Glutamatergic neuron (in vitro differentiated cells): ENCODE results near the gene ASB12. TPM values are rescaled to one million over a fixed set of nuclear protein-coding genes. Genes with fewer than 3 reads are reported as not detected.

ENCODE experiments used
- DNase-seq: peaks from one replicate; pipeline ENCODE4 v3.0.0; 2022
- H3K27ac Mint-ChIP-seq: one replicate; pipeline ENCODE4 v1.8.0; 2020; ENCODE audit warnings: mild to moderate bottlenecking, mixed read lengths, inconsistent platforms; ENCODE audit not compliant: unreplicated experiment
- H3K27me3 Mint-ChIP-seq: one replicate; pipeline ENCODE4 v1.8.0; 2020; ENCODE audit warnings: mild to moderate bottlenecking, moderate library complexity, mixed read lengths, inconsistent platforms; ENCODE audit not compliant: unreplicated experiment
- H3K36me3 Mint-ChIP-seq: one replicate; pipeline ENCODE4 v1.8.0; 2020; ENCODE audit warnings: mild to moderate bottlenecking, mixed read lengths, inconsistent platforms; ENCODE audit not compliant: unreplicated experiment
- H3K4me1 Mint-ChIP-seq: one replicate; pipeline ENCODE4 v1.8.0; 2020; ENCODE audit warnings: mild to moderate bottlenecking, low read depth, mixed read lengths, inconsistent platforms; ENCODE audit not compliant: unreplicated experiment
- H3K4me3 Mint-ChIP-seq: one replicate; pipeline ENCODE4 v1.8.0; 2020; ENCODE audit warnings: mild to moderate bottlenecking, mixed read lengths, inconsistent platforms; ENCODE audit not compliant: unreplicated experiment
- H3K9me3 Mint-ChIP-seq: one replicate; pipeline ENCODE4 v1.8.0; 2020; ENCODE audit warnings: mild to moderate bottlenecking, moderate library complexity, mixed read lengths, inconsistent platforms; ENCODE audit not compliant: unreplicated experiment
- CTCF ChIP-seq: fragments of 200-600 bp; sonication (generic); IDR thresholded peaks from one replicate; pipeline ENCODE4 v1.5.0; 2021; ENCODE audit not compliant: partially characterized antibody, unreplicated experiment
- total RNA-seq: library from RNA; stranded (reverse); fragmentation: NEBNext Ultra II Directional; extraction: Animal tissue kit (Norgen Biotek cat#: 25700); gene quantifications from one replicate; pipeline ENCODE4 v1.2.1, GENCODE V29; 2021; ENCODE audit not compliant: unreplicated experiment

The ASB12 gene
- total RNA-seq, 1 donor from 2014 or later, result 0.32 TPM

- Mint-ChIP-seq H3K27me3 (peaks cover 1% of the 10 kb centered on the region), H3K4me3 (no peak overlapping the region), H3K27ac (no peak overlapping the region), H3K36me3 (peaks cover 4% of the 10 kb centered on the region), H3K4me1 (no peaks in the 10 kb centered on the region), H3K9me3 (no peaks in the 10 kb centered on the region)
- DNase-seq, result no peak
- no peak for TF ChIP-seq CTCF
Observed at GRCh38 chrX:64192673-64193072, 37.7 kb downstream of the ASB12 start.

GRCh38 chrX:64192040-64192439 is 38.4 kb downstream of the ASB12 start:
- H3K9me3 Mint-ChIP-seq, result no peaks in the 10 kb centered on the region
- no peak overlapping the region for H3K27ac Mint-ChIP-seq

GRCh38 chrX:64191281-64192010 is 39.0 kb downstream of the ASB12 start:
- peaks cover 1% of the 10 kb centered on the region for H3K27me3 Mint-ChIP-seq
- TF ChIP-seq CTCF, result no peak
- H3K4me1 Mint-ChIP-seq, result no peaks in the 10 kb centered on the region

More at GRCh38 chrX:64192040-64192439, 38.4 kb downstream of the ASB12 start:
- Mint-ChIP-seq H3K27me3 (peaks cover 1% of the 10 kb centered on the region), H3K36me3 (peaks cover 4% of the 10 kb centered on the region), H3K4me3 (no peak overlapping the region), H3K4me1 (no peaks in the 10 kb centered on the region)
- TF ChIP-seq CTCF, result no peak
- DNase-seq, result no peak

GRCh38 chrX:64190136-64190740 is 40.2 kb downstream of the ASB12 start:
- no peaks in the 10 kb centered on the region for H3K4me1 Mint-ChIP-seq
- H3K36me3 Mint-ChIP-seq, result peaks cover 4% of the 10 kb centered on the region
- H3K9me3 Mint-ChIP-seq, result no peaks in the 10 kb centered on the region
- DNase-seq, result no peak
- no peak overlapping the region for H3K27ac Mint-ChIP-seq
- H3K27me3 Mint-ChIP-seq, result no peaks in the 10 kb centered on the region
- TF ChIP-seq CTCF, result no peak
- no peak overlapping the region for H3K4me3 Mint-ChIP-seq

More at GRCh38 chrX:64191281-64192010, 39.0 kb downstream of the ASB12 start:
- no peak for DNase-seq
- Mint-ChIP-seq H3K9me3 (no peaks in the 10 kb centered on the region), H3K27ac (no peak overlapping the region), H3K4me3 (no peak overlapping the region), H3K36me3 (peaks cover 4% of the 10 kb centered on the region)

- no peak overlapping the region for H3K27ac Mint-ChIP-seq
- H3K27me3 Mint-ChIP-seq, result no peaks in the 10 kb centered on the region
- no peak overlapping the region for H3K4me3 Mint-ChIP-seq
- H3K9me3 Mint-ChIP-seq, result no peaks in the 10 kb centered on the region
- peaks cover 2% of the 10 kb centered on the region for H3K4me1 Mint-ChIP-seq
- peaks cover 4% of the 10 kb centered on the region for H3K36me3 Mint-ChIP-seq
- TF ChIP-seq CTCF, result no peak
- DNase-seq, result no peak
Observed at GRCh38 chrX:64188901-64189300, 41.5 kb downstream of the ASB12 start.
